Osteoblast (primary cell): ENCODE data around the gene OAS2. TPM values are rescaled to one million over a fixed set of nuclear protein-coding genes. Genes with fewer than 3 reads are reported as not detected.
A peak's percentile ranks its signal among the peaks of the same experiment; 100 is the strongest.

Experiments used
- DNase-seq: peaks from one replicate; pipeline ENCODE4 v3.0.0; 2011; ENCODE audit warnings: low spot score, mixed read lengths; ENCODE audit not compliant: insufficient read length; ENCODE audit errors: missing footprints
- H2AFZ ChIP-seq: 2 replicates; pipeline ENCODE4 v1.6.0; 2011; ENCODE audit warnings: mild to moderate bottlenecking, low read length
- H3K27ac ChIP-seq: 2 replicates; pipeline ENCODE4 v1.5.1; 2011; ENCODE audit warnings: mild to moderate bottlenecking, low read depth, low read length, moderate library complexity
- H3K27me3 ChIP-seq: 2 replicates; pipeline ENCODE4 v1.6.0; 2012; ENCODE audit warnings: mild to moderate bottlenecking, control low read depth, inconsistent platforms, low read length, moderate library complexity; ENCODE audit not compliant: insufficient read depth
- H3K36me3 ChIP-seq: 2 replicates; pipeline ENCODE4 v1.5.1; 2011; ENCODE audit warnings: mild to moderate bottlenecking, low read length, control low read depth, moderate library complexity; ENCODE audit not compliant: insufficient read depth
- H3K4me1 ChIP-seq: 2 replicates; pipeline ENCODE4 v1.5.1; 2011; ENCODE audit warnings: mild to moderate bottlenecking, low read length, control low read depth, moderate library complexity; ENCODE audit not compliant: insufficient read depth
- H3K4me2 ChIP-seq: 2 replicates; pipeline ENCODE4 v1.6.0; 2011; ENCODE audit warnings: mild to moderate bottlenecking, low read length; ENCODE audit not compliant: insufficient read depth
- H3K4me3 ChIP-seq: fragments of 200-600 bp; sonication (generic); 3 replicates; pipeline ENCODE4 v1.5.1; 2012; ENCODE audit warnings: mild to moderate bottlenecking, low read length, inconsistent platforms; ENCODE audit not compliant: insufficient read depth
- H3K79me2 ChIP-seq: 2 replicates; pipeline ENCODE4 v1.6.0; 2012; ENCODE audit warnings: mild to moderate bottlenecking, low read length, control low read depth, inconsistent platforms; ENCODE audit not compliant: insufficient read depth
- H3K9me3 ChIP-seq: 2 replicates; pipeline ENCODE4 v1.5.1; 2011; ENCODE audit warnings: low read depth, low read length, control low read depth
- H4K20me1 ChIP-seq: 2 replicates; pipeline ENCODE4 v1.6.0; 2012; ENCODE audit warnings: mild to moderate bottlenecking, low read length, control low read depth; ENCODE audit not compliant: insufficient read depth
- total RNA-seq: library from RNA; depleted of rRNA; stranded (reverse); fragments of >200 nt; gene quantifications from 2 replicates; pipeline ENCODE4 v1.2.3, GENCODE V29; 2012
- TF ChIP-seq, protein P1 (sequence below): IDR thresholded peaks from 2 replicates; pipeline ENCODE4 v1.5.1; 2011; ENCODE audit warnings: mild to moderate bottlenecking, low read depth, low read length, moderate library complexity; ENCODE audit errors: extremely low read depth

OAS2 gene
- total RNA-seq, 1 donor = 18.1 TPM

DNA sequence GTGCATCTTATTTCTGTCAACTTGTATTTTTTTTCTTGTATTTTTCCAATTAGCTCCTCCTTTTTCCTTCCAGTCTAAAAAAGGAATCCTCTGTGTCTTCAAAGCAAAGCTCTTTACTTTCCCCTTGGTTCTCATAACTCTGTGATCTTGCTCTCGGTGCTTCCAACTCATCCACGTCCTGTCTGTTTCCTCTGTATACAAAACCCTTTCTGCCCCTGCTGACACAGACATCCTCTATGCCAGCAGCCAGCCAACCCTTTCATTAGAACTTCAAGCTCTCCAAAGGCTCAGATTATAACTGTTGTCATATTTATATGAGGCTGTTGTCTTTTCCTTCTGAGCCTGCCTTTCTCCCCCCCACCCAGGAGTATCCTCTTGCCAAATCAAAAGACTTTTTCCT lies 32.4 kb downstream of the OAS2 start:
- Histone ChIP-seq H3K4me2 (no peak overlapping the region), H4K20me1 (no peaks in the 10 kb centered on the region), H3K4me3 (no peak overlapping the region), H2AFZ (no peak overlapping the region), H3K9me3 (no peaks in the 10 kb centered on the region), H3K79me2 (no peaks in the 10 kb centered on the region), H3K4me1 (peaks cover 16% of the 10 kb centered on the region), H3K27me3 (no peaks in the 10 kb centered on the region), H3K36me3 (no peaks in the 10 kb centered on the region), H3K27ac (no peak overlapping the region)
- TF ChIP-seq, protein P1, sequence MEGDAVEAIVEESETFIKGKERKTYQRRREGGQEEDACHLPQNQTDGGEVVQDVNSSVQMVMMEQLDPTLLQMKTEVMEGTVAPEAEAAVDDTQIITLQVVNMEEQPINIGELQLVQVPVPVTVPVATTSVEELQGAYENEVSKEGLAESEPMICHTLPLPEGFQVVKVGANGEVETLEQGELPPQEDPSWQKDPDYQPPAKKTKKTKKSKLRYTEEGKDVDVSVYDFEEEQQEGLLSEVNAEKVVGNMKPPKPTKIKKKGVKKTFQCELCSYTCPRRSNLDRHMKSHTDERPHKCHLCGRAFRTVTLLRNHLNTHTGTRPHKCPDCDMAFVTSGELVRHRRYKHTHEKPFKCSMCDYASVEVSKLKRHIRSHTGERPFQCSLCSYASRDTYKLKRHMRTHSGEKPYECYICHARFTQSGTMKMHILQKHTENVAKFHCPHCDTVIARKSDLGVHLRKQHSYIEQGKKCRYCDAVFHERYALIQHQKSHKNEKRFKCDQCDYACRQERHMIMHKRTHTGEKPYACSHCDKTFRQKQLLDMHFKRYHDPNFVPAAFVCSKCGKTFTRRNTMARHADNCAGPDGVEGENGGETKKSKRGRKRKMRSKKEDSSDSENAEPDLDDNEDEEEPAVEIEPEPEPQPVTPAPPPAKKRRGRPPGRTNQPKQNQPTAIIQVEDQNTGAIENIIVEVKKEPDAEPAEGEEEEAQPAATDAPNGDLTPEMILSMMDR = no peak
- no peak for DNase-seq

DNA sequence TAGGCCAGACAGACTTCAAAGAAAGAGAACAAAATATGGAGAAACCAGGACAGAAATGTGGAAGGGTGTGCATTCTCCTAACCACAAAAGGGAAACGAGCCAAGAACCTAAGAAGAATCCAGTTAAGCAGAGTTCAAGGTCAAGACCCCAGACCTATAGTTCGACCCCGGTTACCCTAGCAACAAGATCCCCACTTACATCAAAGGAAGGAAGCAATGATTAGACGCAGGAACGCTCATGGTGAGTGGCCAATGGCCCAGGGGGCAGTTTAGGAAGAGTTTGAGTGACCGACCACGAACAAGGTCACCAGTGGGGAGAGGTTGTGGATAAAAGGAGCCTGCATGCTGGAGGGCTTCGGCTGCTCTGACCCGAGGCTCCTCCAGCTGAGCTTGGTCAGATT lies 36.2 kb downstream of the OAS2 start:
- H3K79me2 ChIP-seq = no peaks in the 10 kb centered on the region
- no peak overlapping the region for H3K4me3 ChIP-seq
- H3K4me1 ChIP-seq = peaks cover 8% of the 10 kb centered on the region
- TF ChIP-seq, protein P1 = no peak
- H3K27me3 ChIP-seq = no peaks in the 10 kb centered on the region
- no peaks in the 10 kb centered on the region for H4K20me1 ChIP-seq
- H3K36me3 ChIP-seq = no peaks in the 10 kb centered on the region
- no peaks in the 10 kb centered on the region for H3K9me3 ChIP-seq
- no peak overlapping the region for H3K4me2 ChIP-seq
- no peak overlapping the region for H3K27ac ChIP-seq
- H2AFZ ChIP-seq = no peak overlapping the region
- no peak for DNase-seq

DNA sequence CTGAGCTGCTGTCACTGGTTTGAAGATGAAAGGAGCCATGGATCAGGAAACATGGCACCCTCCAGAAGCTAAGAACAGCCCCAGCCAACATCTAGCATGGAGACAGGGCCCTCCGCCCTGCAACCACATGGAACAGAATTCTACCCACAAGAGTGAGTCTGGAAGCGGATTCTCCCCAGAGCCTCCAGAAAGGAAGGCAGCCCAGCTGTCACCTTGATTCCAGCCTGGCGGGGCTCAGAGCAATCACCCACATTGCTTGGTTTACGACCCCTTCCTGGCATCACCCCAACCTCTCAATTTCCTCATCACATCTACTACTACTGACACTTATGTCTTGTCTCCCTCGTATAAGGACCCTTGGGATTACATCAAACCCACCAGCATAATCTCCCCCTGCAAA lies 38.5 kb downstream of the OAS2 start:
- no peak for DNase-seq
- H2AFZ ChIP-seq = no peak overlapping the region
- no peaks in the 10 kb centered on the region for H3K36me3 ChIP-seq
- no peak overlapping the region for H3K4me2 ChIP-seq
- H3K4me1 ChIP-seq = peaks cover 8% of the 10 kb centered on the region
- H3K79me2 ChIP-seq = no peaks in the 10 kb centered on the region
- H3K27ac ChIP-seq = no peak overlapping the region
- H3K9me3 ChIP-seq = no peaks in the 10 kb centered on the region
- TF ChIP-seq, protein P1 = no peak
- H3K27me3 ChIP-seq = no peaks in the 10 kb centered on the region
- no peaks in the 10 kb centered on the region for H4K20me1 ChIP-seq
- H3K4me3 ChIP-seq = no peak overlapping the region

DNA sequence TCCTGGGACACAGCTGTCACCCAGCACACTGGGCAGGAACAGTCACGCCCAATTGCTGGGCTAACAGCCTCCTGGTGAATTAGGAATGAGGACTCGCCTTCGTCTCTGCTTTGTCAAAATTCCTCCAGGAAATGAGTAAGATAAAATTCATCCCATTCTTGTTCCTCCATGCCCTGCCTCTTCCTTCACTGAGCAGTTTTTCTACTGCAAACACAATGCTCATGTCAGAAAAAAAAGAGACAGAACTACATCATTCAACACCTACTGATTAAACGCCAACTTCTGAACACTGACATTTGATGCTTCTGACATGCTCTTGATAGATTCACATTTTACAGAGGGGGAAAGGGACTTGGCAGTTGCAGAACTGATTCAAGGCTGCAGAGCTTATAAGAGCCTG lies 40.7 kb downstream of the OAS2 start:
- Histone ChIP-seq H3K4me1 (peaks cover 8% of the 10 kb centered on the region), H3K4me2 (peak overlapping the region; percentile 28), H3K4me3 (no peak overlapping the region), H3K36me3 (no peaks in the 10 kb centered on the region), H3K9me3 (no peaks in the 10 kb centered on the region), H3K79me2 (no peaks in the 10 kb centered on the region), H2AFZ (peak overlapping the region; percentile 51), H3K27me3 (no peaks in the 10 kb centered on the region), H3K27ac (no peak overlapping the region), H4K20me1 (no peaks in the 10 kb centered on the region)
- TF ChIP-seq, protein P1 = no peak
- no peak for DNase-seq
